M059J (cell line): ENCODE measurements around the gene OSCP1. TPM values are rescaled to one million over a fixed set of nuclear protein-coding genes. Genes with fewer than 3 reads are reported as not detected.

Experiments used
- DNase-seq: peaks from one replicate; pipeline ENCODE4 v3.0.0-alpha.2; 2012; ENCODE audit warnings: low read depth
- total RNA-seq: library from RNA; depleted of rRNA; stranded (reverse); fragments of >200 nt; shearing (Covaris generic); gene quantifications from 2 replicates; pipeline ENCODE4 v1.2.3, GENCODE V29; 2014

The OSCP1 gene
- total RNA-seq, 1 experiment from 2014 or later = 9.0 TPM

DNA sequence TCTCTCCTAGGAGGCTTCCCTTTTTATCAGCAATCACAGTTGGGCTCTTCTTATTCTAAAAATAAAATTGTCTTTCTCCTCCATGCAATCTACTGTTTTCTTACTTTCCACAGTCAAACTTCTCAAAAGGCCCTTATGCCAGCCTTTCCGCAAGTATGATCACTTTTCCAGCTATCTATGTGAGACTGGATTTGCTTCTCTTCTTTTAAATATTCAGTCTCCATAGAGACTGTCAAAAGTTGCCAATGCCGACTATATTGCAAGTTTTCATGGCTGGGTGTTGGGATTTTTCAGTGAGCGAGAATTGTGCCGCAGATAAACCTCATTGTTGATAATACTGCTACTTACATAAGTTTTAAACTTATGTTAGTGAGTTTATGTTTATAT is 47.8 kb downstream of the OSCP1 start:
- no peak for DNase-seq

- no peak for DNase-seq
Observed at GRCh38 chr1:36401602-36402503, 48.4 kb downstream of the OSCP1 start.

DNA sequence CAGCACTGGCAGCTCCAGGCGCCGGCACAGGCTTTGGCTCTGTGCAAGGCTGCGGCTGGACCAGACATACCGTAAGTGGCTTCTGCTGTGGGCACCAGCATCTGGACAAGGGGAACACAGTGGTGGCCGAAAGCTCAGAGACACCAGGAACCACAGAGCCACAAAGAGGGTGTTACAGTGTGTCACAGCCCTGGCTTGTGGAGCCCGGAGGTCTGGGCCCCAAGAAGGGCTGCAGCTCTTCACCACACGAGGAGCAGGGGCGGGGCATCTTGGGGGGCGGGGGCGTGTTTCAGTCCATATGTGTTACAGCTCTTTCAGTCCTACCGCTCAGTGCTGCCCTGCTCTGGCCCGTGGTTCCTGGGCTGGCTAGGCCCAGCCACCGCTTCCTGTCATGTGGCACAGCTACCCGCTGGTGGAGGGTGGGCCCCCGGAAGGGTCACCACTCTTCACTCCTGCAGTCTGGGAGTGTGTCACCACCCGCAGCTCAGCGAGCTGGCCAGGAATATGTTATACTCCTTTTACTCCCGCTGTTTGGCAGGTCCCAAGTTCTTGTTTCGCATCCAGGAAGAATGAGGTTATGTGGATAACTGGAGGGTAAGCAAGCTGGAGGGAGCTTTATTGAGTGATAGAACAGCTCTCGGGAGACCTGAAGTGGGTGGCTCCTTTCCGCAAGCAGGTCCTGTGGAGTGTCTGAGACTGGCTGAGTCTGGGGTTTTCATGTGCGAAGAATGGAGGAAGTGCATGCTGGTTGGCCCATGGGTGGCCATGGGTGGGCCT is 49.2 kb downstream of the OSCP1 start:
- peak; percentile 15 for DNase-seq

GRCh38 chr1:36400514-36400824 is 49.8 kb downstream of the OSCP1 start:
- no peak for DNase-seq

- no peak for DNase-seq
Observed at GRCh38 chr1:36398370-36398977, 51.8 kb downstream of the OSCP1 start.

GRCh38 chr1:36397378-36398230 is 52.6 kb downstream of the OSCP1 start, which contains the start of gene LSM10:
LSM10 (minus strand) TSS chr1:36397908; CDS start chr1:36394129, 3,779 bp downstream.
- peak; percentile 95 for DNase-seq

- no peak for DNase-seq
Observed at GRCh38 chr1:36397083-36397377, 53.2 kb downstream of the OSCP1 start.

GRCh38 chr1:36396359-36396758 is 53.9 kb downstream of the OSCP1 start:
- DNase-seq = no peak

DNA sequence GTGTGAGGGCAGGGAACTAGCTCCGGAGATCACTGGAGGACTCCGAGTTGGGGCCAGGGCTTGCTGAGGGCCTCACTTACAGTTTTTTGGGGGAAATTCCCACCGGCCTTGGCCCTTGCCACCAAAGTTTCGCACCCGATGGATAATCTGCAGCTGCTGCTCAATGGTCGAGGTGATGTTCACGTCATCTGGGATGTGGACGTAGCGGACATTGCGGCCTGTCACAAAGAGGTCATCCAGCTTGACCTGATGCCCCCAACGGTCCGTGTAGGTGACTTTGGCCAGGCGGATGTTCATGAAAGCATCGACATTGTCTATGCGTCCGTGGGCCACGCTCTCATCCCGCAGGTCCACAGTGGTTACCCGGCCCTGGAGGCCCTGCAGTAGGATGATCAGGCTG is 56.6 kb downstream of the OSCP1 start:
- DNase-seq = no peak

DNA sequence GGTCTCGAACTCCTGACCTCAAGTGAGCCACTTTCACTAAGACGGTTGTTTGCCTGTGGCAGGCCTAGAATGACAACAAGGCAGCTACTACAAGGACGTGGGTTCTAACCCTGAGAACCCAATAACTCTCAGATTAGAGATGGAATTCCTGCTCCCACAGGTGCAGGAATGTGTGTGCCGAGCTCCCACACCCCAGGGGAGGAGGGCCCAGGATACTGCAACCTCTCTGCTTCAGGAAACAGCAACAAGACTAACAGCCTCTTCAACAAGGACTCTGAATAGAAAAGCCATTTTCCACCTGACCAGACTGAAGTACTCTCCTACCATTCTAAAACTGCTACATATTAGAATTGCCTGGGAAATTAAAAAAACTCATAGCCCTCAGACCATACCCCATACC is 57.4 kb downstream of the OSCP1 start:
- DNase-seq = no peak

DNA sequence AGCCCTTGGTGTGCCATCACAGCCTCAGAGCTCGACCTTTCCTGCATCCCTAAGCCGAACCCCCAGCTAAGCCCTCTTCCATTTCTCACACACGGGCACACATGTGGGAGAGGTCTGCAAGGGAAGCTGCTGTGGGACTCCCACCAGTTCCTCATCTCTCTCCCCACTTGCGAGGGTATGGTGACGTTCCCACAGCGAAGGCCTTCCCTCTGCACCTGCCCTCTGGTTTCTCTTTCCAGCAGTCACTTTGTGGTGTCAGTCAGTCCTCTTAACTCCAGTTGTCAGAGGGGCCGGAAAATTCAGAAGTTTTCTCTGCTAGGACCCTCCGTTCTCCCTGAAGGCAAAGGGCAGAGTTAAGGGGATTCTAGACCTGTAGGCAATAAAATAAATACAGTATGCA is 59.0 kb downstream of the OSCP1 start:
- DNase-seq = no peak

- no peak for DNase-seq
Observed at GRCh38 chr1:36390411-36390810, 59.8 kb downstream of the OSCP1 start.

DNA sequence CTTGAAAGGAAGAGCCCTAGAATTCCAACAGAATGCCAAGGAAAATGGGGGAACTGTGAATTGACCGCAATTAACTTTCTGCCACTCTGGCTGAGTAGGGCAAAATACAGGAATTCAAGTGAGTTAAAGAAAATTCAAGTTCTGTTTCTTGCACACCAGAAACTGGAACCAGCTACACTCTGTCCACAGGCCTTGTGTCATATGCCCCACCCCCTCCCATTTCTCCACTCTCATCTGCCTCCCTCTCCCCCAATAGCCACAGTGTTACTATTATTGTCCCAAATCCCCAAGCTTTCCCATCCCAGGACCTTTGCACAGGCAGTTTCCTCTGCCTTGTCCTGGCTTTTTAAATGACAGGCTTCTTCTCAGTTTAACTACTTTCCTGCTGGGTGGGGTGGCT is 60.3 kb downstream of the OSCP1 start:
- no peak for DNase-seq

DNA sequence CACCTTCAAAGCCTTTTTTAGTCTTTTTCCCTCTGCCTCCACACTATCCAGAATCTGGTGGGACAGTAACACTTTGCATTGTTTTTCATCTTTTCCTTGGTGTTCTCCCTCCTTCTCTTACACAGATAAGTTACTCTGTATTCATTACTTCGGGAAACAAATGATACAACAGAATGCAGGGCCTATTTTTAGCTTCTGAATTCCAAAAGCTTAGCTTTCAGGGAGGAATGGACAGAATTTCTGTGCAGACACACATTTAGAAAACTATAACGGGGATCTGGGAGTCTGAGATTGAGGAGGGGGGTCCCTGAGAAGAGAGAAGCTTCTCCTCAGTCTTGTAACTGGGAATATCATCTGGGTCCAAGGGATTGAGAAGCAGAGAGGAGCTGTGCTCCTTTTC is 61.0 kb downstream of the OSCP1 start:
- no peak for DNase-seq

DNA sequence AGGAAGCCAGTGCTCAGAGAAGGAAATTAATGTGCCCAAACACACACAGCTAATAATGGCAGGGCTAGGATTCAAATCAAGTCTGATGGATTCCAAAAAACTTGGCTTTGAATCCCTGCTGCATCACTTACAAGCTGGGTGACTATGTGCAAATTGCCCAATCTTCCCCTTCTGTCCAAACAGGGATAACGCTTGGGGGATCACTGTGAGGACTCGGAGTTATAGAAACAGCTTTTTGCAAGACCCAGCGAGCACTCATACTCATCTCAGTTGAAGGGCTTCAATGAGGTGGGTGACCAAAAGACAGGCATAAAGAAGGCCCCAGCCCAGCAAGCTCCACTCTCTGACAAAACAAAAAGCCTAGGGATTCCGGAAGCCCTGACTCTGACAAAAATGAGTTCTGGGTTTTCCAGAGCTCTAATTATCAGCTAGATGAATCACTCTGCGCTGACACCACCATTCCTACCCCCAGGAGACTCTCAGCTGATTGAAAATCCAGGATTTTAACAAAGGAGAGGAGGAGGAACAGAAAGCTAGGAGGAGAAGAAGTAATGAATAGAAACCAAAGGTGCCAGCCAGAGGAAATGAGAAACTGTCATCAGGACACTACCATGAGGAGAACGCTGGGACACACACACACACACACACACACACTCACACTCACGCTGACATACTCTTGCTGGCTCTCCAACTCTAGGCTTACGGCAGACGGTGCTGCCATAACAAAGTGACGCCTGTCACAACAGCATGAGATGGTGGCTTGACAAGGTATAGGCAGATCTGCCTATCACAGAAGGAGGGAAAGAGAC is 62.9 kb downstream of the OSCP1 start:
- DNase-seq = peak; percentile 90

- DNase-seq = peak; percentile 100
Observed at GRCh38 chr1:36386265-36387140, 63.7 kb downstream of the OSCP1 start.

DNA sequence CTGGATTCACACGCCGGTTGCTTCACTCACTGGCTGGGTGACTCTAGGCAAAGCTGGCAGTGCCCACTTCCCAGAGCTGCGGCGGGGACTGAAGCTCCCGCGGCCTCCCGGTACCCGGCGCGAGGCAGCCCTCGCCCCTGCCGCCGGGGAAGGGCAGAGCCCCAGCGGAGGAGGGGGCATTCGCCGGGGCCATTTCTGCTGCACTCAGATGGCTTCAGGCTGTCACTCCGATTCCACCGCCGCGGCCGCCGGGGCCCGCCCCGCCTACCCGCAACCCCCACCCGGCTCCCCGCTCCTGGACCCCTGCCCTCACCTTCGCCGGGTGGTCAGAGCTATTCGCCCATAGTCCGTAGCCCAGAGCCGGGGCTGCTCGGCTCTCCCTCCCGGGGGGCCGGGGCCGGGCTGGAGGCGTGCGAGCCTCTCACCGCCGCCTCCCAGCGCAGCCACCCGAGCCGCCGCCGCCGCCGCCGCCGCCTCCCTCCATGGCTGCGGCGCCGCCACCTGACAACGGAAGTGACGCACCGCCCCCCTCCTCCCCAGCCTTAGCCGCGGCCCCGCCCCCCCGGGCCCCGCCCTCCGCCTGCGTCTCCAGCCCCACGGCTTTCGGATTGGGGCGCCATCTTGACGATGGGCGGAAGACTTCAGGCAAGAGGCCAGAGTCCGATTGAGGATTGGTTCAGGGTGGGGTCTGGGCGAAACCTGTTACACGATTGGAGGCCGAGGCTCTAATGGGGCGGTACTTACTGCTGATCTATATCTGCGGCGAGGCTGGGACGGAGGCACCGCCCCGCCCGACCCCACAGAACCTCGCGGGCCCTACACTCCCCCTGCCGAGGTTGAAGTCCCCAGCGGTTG is 64.6 kb downstream of the OSCP1 start, which contains the start of gene STK40:
Gene STK40 (minus strand): TSS at position 515 of the 855 bp plus-strand sequence. CDS start 24,592 bp downstream, outside the sequence.
- peak; percentile 99 for DNase-seq

GRCh38 chr1:36384542-36385409 is 65.5 kb downstream of the OSCP1 start:
- DNase-seq = peak; percentile 68
